ENCODE results near the gene OR9A4.

The OR9A4 gene

GRCh38 chr7:141949021-141949420 is 32.8 kb downstream of the OR9A4 start:
- no peak for DNase-seq
- Histone ChIP-seq H3K4me3 (ENCODE audit: low read depth, low read length) (no peak overlapping the region), H3K36me3 (no peaks in the 10 kb centered on the region), H3K27ac (no peak overlapping the region), H3K27me3 (ENCODE audit: insufficient read depth, low read depth, severe bottlenecking) (no peaks in the 10 kb centered on the region), H3K9me3 (ENCODE audit: severe bottlenecking) (no peaks in the 10 kb centered on the region)
- no peak for TF ChIP-seq CTCF (IDR thresholded peaks at IDR 0.05; ENCODE audit: low read depth, low read length)

- H3K27ac ChIP-seq = no peak overlapping the region
- TF ChIP-seq CTCF (IDR thresholded peaks at IDR 0.05; ENCODE audit: low read depth, low read length) = no peak
- H3K36me3 ChIP-seq = no peaks in the 10 kb centered on the region
- no peak overlapping the region for H3K4me3 ChIP-seq (ENCODE audit: low read depth, low read length)
- no peaks in the 10 kb centered on the region for H3K27me3 ChIP-seq (ENCODE audit: insufficient read depth, low read depth, severe bottlenecking)
- no peaks in the 10 kb centered on the region for H3K9me3 ChIP-seq (ENCODE audit: severe bottlenecking)
- no peak for DNase-seq
These were observed 33.3 kb downstream of the OR9A4 start for GRCh38 chr7:141949451-141949850.

GRCh38 chr7:141949911-141950310 is 33.7 kb downstream of the OR9A4 start:
- Histone ChIP-seq H3K4me3 (ENCODE audit: low read depth, low read length) (no peak overlapping the region), H3K27me3 (ENCODE audit: insufficient read depth, low read depth, severe bottlenecking) (no peaks in the 10 kb centered on the region), H3K27ac (no peak overlapping the region), H3K36me3 (no peaks in the 10 kb centered on the region), H3K9me3 (ENCODE audit: severe bottlenecking) (no peaks in the 10 kb centered on the region)
- DNase-seq = no peak
- TF ChIP-seq CTCF (IDR thresholded peaks at IDR 0.05; ENCODE audit: low read depth, low read length) = no peak

GRCh38 chr7:141950806-141951205 is 34.6 kb downstream of the OR9A4 start:
- H3K36me3 ChIP-seq = no peaks in the 10 kb centered on the region
- no peaks in the 10 kb centered on the region for H3K27me3 ChIP-seq (ENCODE audit: insufficient read depth, low read depth, severe bottlenecking)
- DNase-seq = no peak
- H3K27ac ChIP-seq = no peak overlapping the region
- no peaks in the 10 kb centered on the region for H3K9me3 ChIP-seq (ENCODE audit: severe bottlenecking)
- TF ChIP-seq CTCF (IDR thresholded peaks at IDR 0.05; ENCODE audit: low read depth, low read length) = no peak
- H3K4me3 ChIP-seq (ENCODE audit: low read depth, low read length) = no peak overlapping the region

- TF ChIP-seq CTCF (IDR thresholded peaks at IDR 0.05; ENCODE audit: low read depth, low read length) = no peak
- H3K4me3 ChIP-seq (ENCODE audit: low read depth, low read length) = no peak overlapping the region
- DNase-seq = no peak
- no peaks in the 10 kb centered on the region for H3K36me3 ChIP-seq
- H3K9me3 ChIP-seq (ENCODE audit: severe bottlenecking) = no peaks in the 10 kb centered on the region
- no peaks in the 10 kb centered on the region for H3K27me3 ChIP-seq (ENCODE audit: insufficient read depth, low read depth, severe bottlenecking)
- H3K27ac ChIP-seq = no peak overlapping the region
These were observed 36.3 kb downstream of the OR9A4 start for GRCh38 chr7:141952461-141952860.

GRCh38 chr7:141954334-141954733 is 38.1 kb downstream of the OR9A4 start:
- no peak overlapping the region for H3K4me3 ChIP-seq (ENCODE audit: low read depth, low read length)
- no peak for TF ChIP-seq CTCF (IDR thresholded peaks at IDR 0.05; ENCODE audit: low read depth, low read length)
- no peak for DNase-seq
- no peak overlapping the region for H3K27ac ChIP-seq
- H3K36me3 ChIP-seq = no peaks in the 10 kb centered on the region
- H3K9me3 ChIP-seq (ENCODE audit: severe bottlenecking) = no peaks in the 10 kb centered on the region
- H3K27me3 ChIP-seq (ENCODE audit: insufficient read depth, low read depth, severe bottlenecking) = no peaks in the 10 kb centered on the region

Measured in WERI-Rb-1 (cell line).